A549 (cell line): Measurements from ENCODE around the gene CELF2. TPM values are rescaled to one million over a fixed set of nuclear protein-coding genes. Genes with fewer than 3 reads are reported as not detected.

ENCODE experiments used
- ATAC-seq, 2 experiments: fragments of 200-7000 bp in 1 of 2; fragments of >200 bp in 1 of 2; cut with Nextera tagmentation in 1 of 2; cut with Tn5 transposase in 1 of 2; 3 replicates each; pipeline versions ENCODE4 v1.8.0 to v1.9.1; 2018 to 2020; ENCODE audit warnings: mild to moderate bottlenecking in 1 of 2, moderate library complexity in 1 of 2
- CTCF ChIA-PET: fragments of 300-600 bp; sonication (Branson Sonifier 250); formaldehyde crosslinking; extraction: SDS; loops from one replicate; lab custom pipeline; 2021; ENCODE audit warnings: antibody characterized with exemption, inconsistent platforms; lab: Yijun Ruan, JAX
- POLR2A ChIA-PET: fragments of 350-600 bp; formaldehyde crosslinking; extraction: SDS; loops from one replicate; lab custom pipeline; 2021; ENCODE audit warnings: antibody characterized with exemption, inconsistent platforms; lab: Yijun Ruan, JAX
- DNase-seq, 2 experiments: peaks; one replicate each; pipeline versions ENCODE4 v3.0.0 to v3.0.0-alpha.2; 2011 to 2016; ENCODE audit warnings: low read depth in 1 of 2, low spot score in 1 of 2
- FAIRE-seq: peaks from 2 replicates; lab custom pipeline; 2011; peaks lifted over from hg19 to GRCh38; lab: Jason Lieb, UNC
- H3K27ac ChIP-seq, 2 experiments: fragments of >200 bp; sonication (Bioruptor Twin); formaldehyde crosslinking; 3 replicates each; pipeline ENCODE4 v1.5.1; 2016 to 2017
- H3K4me1 ChIP-seq: fragments of >200 bp; sonication (Bioruptor Twin); formaldehyde crosslinking; 3 replicates; pipeline ENCODE4 v1.6.1; 2016
- H3K4me2 ChIP-seq: fragments of >200 bp; sonication (Bioruptor Twin); formaldehyde crosslinking; 3 replicates; pipeline ENCODE4 v1.6.1; 2016
- H3K4me3 ChIP-seq: fragments of >200 bp; sonication (Bioruptor Twin); formaldehyde crosslinking; 3 replicates; pipeline ENCODE4 v1.5.1; 2016
- H3K9me3 ChIP-seq: fragments of >200 bp; sonication (Bioruptor Twin); formaldehyde crosslinking; 3 replicates; pipeline ENCODE4 v1.6.1; 2016
- CBX2 ChIP-seq: fragments of 200-600 bp; sonication (generic); IDR thresholded peaks from 2 replicates; pipeline ENCODE4 v1.6.1; 2016; ENCODE audit warnings: low read depth, mild to moderate bottlenecking, borderline replicate concordance
- CEBPB ChIP-seq, 2 experiments: fragments of >200 bp in 1 of 2; sonication (Bioruptor Twin) in 1 of 2; formaldehyde crosslinking in 1 of 2; IDR thresholded peaks; 2 replicates each; pipeline ENCODE4 v1.6.1; 2012 to 2016
- EHF ChIP-seq: fragments of 250-450 bp; sonication (Bioruptor Pico); IDR thresholded peaks from 2 replicates; pipeline ENCODE4 v1.5.0; 2020; ENCODE audit warnings: mild to moderate bottlenecking
- ELK1 ChIP-seq: fragments of 150-350 bp; IDR thresholded peaks from 2 replicates; pipeline ENCODE4 v1.6.1; 2014; ENCODE audit warnings: low read depth, mild to moderate bottlenecking, low read length
- EP300 ChIP-seq, 2 experiments: fragments of >200 bp; sonication (Bioruptor Twin); formaldehyde crosslinking; IDR thresholded peaks; 2 replicates in 1 of 2; 3 replicates in 1 of 2; pipeline ENCODE4 v1.6.1; 2016 to 2017
- ESRRA ChIP-seq: fragments of 150-350 bp; IDR thresholded peaks from 2 replicates; pipeline ENCODE4 v1.6.1; 2014; ENCODE audit warnings: mild to moderate bottlenecking, low read length, borderline replicate concordance
- FOSB ChIP-seq: fragments of 250-450 bp; sonication (Bioruptor Pico); IDR thresholded peaks from 2 replicates; pipeline ENCODE4 v1.5.0; 2020; ENCODE audit warnings: mild to moderate bottlenecking, moderate library complexity
- FOSL2 ChIP-seq, 2 experiments: fragments of 450-650 bp in 1 of 2; fragments of >200 bp in 1 of 2; sonication (Bioruptor Twin) in 1 of 2; formaldehyde crosslinking; IDR thresholded peaks; 2 replicates each; pipeline versions ENCODE4 v1.5.0 to v1.6.1; 2016 to 2020; ENCODE audit warnings: mild to moderate bottlenecking in 1 of 2, moderate library complexity in 1 of 2
- FOXS1 ChIP-seq: fragments of 250-450 bp; sonication (Bioruptor Pico); IDR thresholded peaks from 2 replicates; pipeline ENCODE4 v1.5.0; 2020; ENCODE audit warnings: mild to moderate bottlenecking, moderate library complexity
- HDAC2 ChIP-seq: fragments of 200-600 bp; sonication (generic); IDR thresholded peaks from 2 replicates; pipeline ENCODE4 v1.6.1; 2016
- HMGXB4 ChIP-seq: fragments of 250-450 bp; sonication (Bioruptor Pico); IDR thresholded peaks from 2 replicates; pipeline ENCODE4 v1.5.0; 2021; ENCODE audit warnings: mild to moderate bottlenecking, moderate library complexity, borderline replicate concordance
- HOXA7 ChIP-seq: fragments of 250-450 bp; sonication (Bioruptor Pico); IDR thresholded peaks from 2 replicates; pipeline ENCODE4 v1.5.0; 2020; ENCODE audit warnings: mild to moderate bottlenecking, moderate library complexity
- HOXB13 ChIP-seq: fragments of 250-450 bp; sonication (Bioruptor Pico); IDR thresholded peaks from 2 replicates; pipeline ENCODE4 v1.5.0; 2020; ENCODE audit warnings: low read depth, mild to moderate bottlenecking, moderate library complexity
- JUNB ChIP-seq: fragments of >200 bp; sonication (Bioruptor Twin); formaldehyde crosslinking; IDR thresholded peaks from 2 replicates; pipeline ENCODE4 v1.6.1; 2016
- KDM5A ChIP-seq: fragments of 200-600 bp; sonication (generic); IDR thresholded peaks from 2 replicates; pipeline ENCODE4 v1.6.1; 2016; ENCODE audit warnings: antibody characterized with exemption, mild to moderate bottlenecking
- MYC ChIP-seq: IDR thresholded peaks from 2 replicates; pipeline ENCODE4 v1.6.1; 2012; ENCODE audit warnings: mild to moderate bottlenecking, inconsistent platforms, low read length, improper control_type of control experiment, borderline replicate concordance
- NPAS2 ChIP-seq: fragments of 250-450 bp; sonication (Bioruptor Pico); IDR thresholded peaks from 2 replicates; pipeline ENCODE4 v1.8.0; 2022; ENCODE audit warnings: mild to moderate bottlenecking, moderate library complexity, borderline replicate concordance
- PBX3 ChIP-seq: IDR thresholded peaks from 2 replicates; pipeline ENCODE4 v1.6.1; 2012
- POLR2A ChIP-seq: IDR thresholded peaks from 2 replicates; pipeline ENCODE4 v1.6.1; 2012; ENCODE audit warnings: mild to moderate bottlenecking, low read length
- POLR2AphosphoS2 ChIP-seq: conservative IDR thresholded peaks from 2 replicates; pipeline ENCODE4 v1.6.1; 2012; ENCODE audit warnings: low read length, improper control_type of control experiment, inconsistent platforms
- RAD21 ChIP-seq, 2 experiments: fragments of >200 bp in 1 of 2; sonication (Bioruptor Twin) in 1 of 2; formaldehyde crosslinking in 1 of 2; IDR thresholded peaks in 1 of 2; conservative IDR thresholded peaks in 1 of 2; 2 replicates in 1 of 2; 3 replicates in 1 of 2; pipeline ENCODE4 v1.6.1; 2012 to 2018; ENCODE audit warnings: inconsistent platforms in 1 of 2
- SREBF2 ChIP-seq: fragments of 450-650 bp; IDR thresholded peaks from 2 replicates; pipeline ENCODE4 v1.6.1; 2014; ENCODE audit warnings: mild to moderate bottlenecking, moderate library complexity
- TFCP2L1 ChIP-seq: fragments of 250-450 bp; sonication (Bioruptor Pico); IDR thresholded peaks from 2 replicates; pipeline ENCODE4 v1.5.0; 2021; ENCODE audit warnings: mild to moderate bottlenecking
- TP53 ChIP-seq: fragments of 250-450 bp; sonication (Bioruptor Pico); IDR thresholded peaks from 2 replicates; pipeline ENCODE4 v1.5.0; 2021; ENCODE audit warnings: mild to moderate bottlenecking, moderate library complexity
- ZNF302 ChIP-seq: fragments of 250-450 bp; sonication (Bioruptor Pico); IDR thresholded peaks from 2 replicates; pipeline ENCODE4 v1.9.0; 2021; ENCODE audit warnings: inconsistent platforms, mild to moderate bottlenecking, moderate library complexity
- WGBS: methylation state at CpG from one replicate; pipeline ENCODE4 v1.1.6; 2017; ENCODE audit errors: missing lambda C conversion rate; 5-methylcytosine and 5-hydroxymethylcytosine counted together
- polyA plus RNA-seq, 4 experiments: library from polyadenylated mRNA; depleted of rRNA in 3 of 4; stranded (reverse); fragments of >200 nt; fragmentation: RNase III in 1 of 4; extraction: RNeasy Plus Mini Kit Qiagen cat#74134 plus additional on column Dnase treatment in 1 of 4; gene quantifications; 2 replicates in 3 of 4; 3 replicates in 1 of 4; pipeline ENCODE4 v1.2.3, GENCODE V29; 2011 to 2017

Gene CELF2
- polyA plus RNA-seq, 2 of the 4 experiments (the other 2 are of a cell fraction) = 0.01 to 0.03 TPM

- Histone ChIP-seq H3K9me3 (no peaks in the 10 kb centered on the region), H3K4me3 (no peak overlapping the region), H3K4me1 (no peaks in the 10 kb centered on the region), H3K4me2 (no peak overlapping the region), H3K27ac (no peak overlapping the region)
- FAIRE-seq = no peak
- ATAC-seq = no peak
- WGBS = 4% methylated on average over 4 of the region's 4 CpGs
- ChIA-PET CTCF (no interaction called here), POLR2A (no interaction called here)
- no peak for DNase-seq
- no peak for TF ChIP-seq FOSB (CRISPR knock-in tag)
These were observed 195.5 kb downstream of the CELF2 start for GRCh38 chr10:11213137-11213536.

GRCh38 chr10:11214407-11214806, 196.7 kb downstream of the CELF2 start:
- FAIRE-seq (no peak), ATAC-seq (no peak), DNase-seq (no peak)
- ChIA-PET CTCF (no interaction called here), POLR2A (no interaction called here)
- Histone ChIP-seq H3K4me1 (no peaks in the 10 kb centered on the region), H3K9me3 (no peaks in the 10 kb centered on the region), H3K4me3 (no peak overlapping the region), H3K27ac (no peak overlapping the region), H3K4me2 (no peak overlapping the region)
- WGBS = 29% methylated on average over 10 of the region's 10 CpGs
- TF ChIP-seq TP53 (no peak), HDAC2 (no peak), FOXS1 (CRISPR knock-in tag) (no peak), ELK1 (no peak), RAD21 (conservative IDR thresholded peaks at IDR 0.05 in 1 of 2, IDR thresholded peaks at IDR 0.05 in 1 of 2) (no peak), EP300 (IDR thresholded peaks at IDR 0.05) (no peak), POLR2A (no peak), CEBPB (IDR thresholded peaks at IDR 0.05) (no peak), KDM5A (no peak)
- TF ChIP-seq, all 56 proteins: peak for 0

GRCh38 chr10:11215471-11215870, 197.8 kb downstream of the CELF2 start:
- Histone ChIP-seq H3K4me2 (no peak overlapping the region), H3K27ac (no peak overlapping the region), H3K4me3 (no peak overlapping the region), H3K4me1 (no peaks in the 10 kb centered on the region), H3K9me3 (no peaks in the 10 kb centered on the region)
- no peak for ATAC-seq
- ChIA-PET CTCF (interaction anchor here (0.6 kb wide), 1 partner anchor 662 kb away, joined by 3 read pairs; no protein-coding TSS in a partner anchor), POLR2A (no interaction called here)
- TF ChIP-seq ESRRA = no peak
- no peak for TF ChIP-seq ZNF302 (CRISPR knock-in tag)
- no peak for TF ChIP-seq RAD21 (conservative IDR thresholded peaks at IDR 0.05 in 1 of 2, IDR thresholded peaks at IDR 0.05 in 1 of 2)
- no peak for TF ChIP-seq EP300 (IDR thresholded peaks at IDR 0.05)
- no peak for TF ChIP-seq HOXB13
- TF ChIP-seq EHF (CRISPR knock-in tag) = no peak
- DNase-seq = no peak
- WGBS = 15% methylated on average over 4 of the region's 4 CpGs
- no peak for FAIRE-seq

GRCh38 chr10:11217521-11217920, 199.8 kb downstream of the CELF2 start:
- no peak for TF ChIP-seq CBX2
- no peak for TF ChIP-seq TFCP2L1 (CRISPR knock-in tag)
- TF ChIP-seq FOSL2 (IDR thresholded peaks at IDR 0.05) = no peak
- no peak for TF ChIP-seq FOSL2 (CRISPR knock-in tag; IDR thresholded peaks at IDR 0.05)
- no peak for TF ChIP-seq RAD21 (conservative IDR thresholded peaks at IDR 0.05 in 1 of 2, IDR thresholded peaks at IDR 0.05 in 1 of 2)
- no peak for TF ChIP-seq NPAS2 (CRISPR knock-in tag)
- TF ChIP-seq EHF (CRISPR knock-in tag) = no peak
- TF ChIP-seq POLR2AphosphoS2 = no peak
- TF ChIP-seq HOXA7 (CRISPR knock-in tag) = no peak
- no peak for TF ChIP-seq MYC
- TF ChIP-seq SREBF2 = no peak
- TF ChIP-seq PBX3 = no peak
- no peak for TF ChIP-seq JUNB
- TF ChIP-seq HMGXB4 (CRISPR knock-in tag) = no peak
- TF ChIP-seq ZNF302 (CRISPR knock-in tag) = no peak
- no peak for TF ChIP-seq HDAC2
- DNase-seq = no peak
- no peak for FAIRE-seq
- ATAC-seq = no peak
- 17% methylated on average over 3 of the region's 3 CpGs for WGBS
- H3K4me2 ChIP-seq = no peak overlapping the region
- no peaks in the 10 kb centered on the region for H3K4me1 ChIP-seq
- ChIA-PET CTCF (no interaction called here), POLR2A (no interaction called here)
- H3K4me3 ChIP-seq = no peak overlapping the region
- no peak overlapping the region for H3K27ac ChIP-seq
- H3K9me3 ChIP-seq = no peaks in the 10 kb centered on the region
